ENCODE data around the gene TRMT6. TPM values are rescaled to one million over a fixed set of nuclear protein-coding genes. Genes with fewer than 3 reads are reported as not detected.

Gene TRMT6
- polyA plus RNA-seq, 3 donors = 9.3 to 11.0 (median 10.6) TPM

DNA sequence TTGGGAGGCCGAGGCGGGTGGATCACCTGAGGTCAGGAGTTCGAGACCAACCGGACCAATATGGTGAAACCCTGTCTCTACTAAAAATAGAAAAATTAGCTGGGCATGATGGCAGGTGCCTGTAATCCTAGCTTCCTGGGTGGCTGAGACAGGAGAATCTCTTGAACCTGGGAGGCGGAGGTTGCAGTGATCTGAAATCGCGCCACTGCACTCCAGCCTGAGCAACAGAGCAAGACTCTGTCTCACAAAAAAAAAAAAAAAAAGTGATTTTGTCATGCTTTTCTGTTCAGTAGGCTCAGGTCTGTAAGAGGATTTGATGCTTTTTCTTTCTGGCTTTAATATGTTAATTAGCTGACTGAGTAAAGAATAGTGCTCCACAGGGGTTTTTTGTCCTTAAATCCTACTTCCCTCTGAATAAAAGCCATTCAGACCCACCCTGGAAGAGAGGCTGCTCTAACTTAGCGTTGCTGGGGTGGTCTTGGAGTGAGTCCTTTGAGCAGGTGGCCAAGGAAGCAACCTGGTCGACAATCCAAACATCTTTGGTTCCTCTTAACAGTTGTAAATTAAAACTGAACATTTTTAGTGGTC, 19.1 kb upstream of the TRMT6 start:
- no peak overlapping the region for H3K4me2 ChIP-seq (replicated peaks; ENCODE audit: extremely low read depth, low read length, poor library complexity, severe bottlenecking)
- Mint-ChIP-seq H3K36me3 (peaks cover 40 to 64% of the 10 kb centered on the region in 2 donors), H3K9me3 (no peaks in the 10 kb centered on the region), H3K27me3 (ENCODE audit: low read depth in 3 of 3) (peaks cover 0 to 1% (median 0%) of the 10 kb centered on the region in 3 donors), H3K27ac (no peak overlapping the region), H3K4me1 (peaks cover 6% of the 10 kb centered on the region), H3K4me3 (no peak overlapping the region)
- H2AFZ ChIP-seq (ENCODE audit: insufficient read depth, low read depth, low read length, poor library complexity, severe bottlenecking) = no peak overlapping the region
- peaks cover 6 to 10% of the 10 kb centered on the region in 2 donors for H3K4me1 ChIP-seq (ENCODE audit: control insufficient read depth in 1 of 2, insufficient read depth in 2 of 2, low read length in 2 of 2)
- DNase-seq = no peak
- H3K27me3 ChIP-seq (ENCODE audit: control insufficient read depth in 2 of 2, insufficient read depth in 2 of 2, low read length in 2 of 2) = no peaks in the 10 kb centered on the region
- H3K27ac ChIP-seq (ENCODE audit: low read depth in 1 of 2, low read length in 2 of 2) = no peak overlapping the region
- H3K9ac ChIP-seq (ENCODE audit: insufficient read depth, low read length, poor library complexity, severe bottlenecking) = no peak overlapping the region
- no peak overlapping the region for H3K4me3 ChIP-seq (replicated peaks in 1 of 3; ENCODE audit: low read depth in 2 of 3, low read length in 3 of 3)
- no peaks in the 10 kb centered on the region for H3K9me3 ChIP-seq (replicated peaks in 1 of 2; ENCODE audit: control insufficient read depth in 1 of 2, insufficient read depth in 1 of 2, low read length in 2 of 2)
- no peaks in the 10 kb centered on the region for H3K79me2 ChIP-seq (ENCODE audit: insufficient read depth, low read length)
- 100% methylated on average over 5 of the region's 9 CpGs for WGBS (ENCODE audit: insufficient coverage)
- peaks cover 23 to 56% of the 10 kb centered on the region in 2 donors for H3K36me3 ChIP-seq (replicated peaks in 1 of 2; ENCODE audit: control insufficient read depth in 1 of 2, insufficient read depth in 2 of 2, low read length in 2 of 2)
- TF ChIP-seq, protein P1, sequence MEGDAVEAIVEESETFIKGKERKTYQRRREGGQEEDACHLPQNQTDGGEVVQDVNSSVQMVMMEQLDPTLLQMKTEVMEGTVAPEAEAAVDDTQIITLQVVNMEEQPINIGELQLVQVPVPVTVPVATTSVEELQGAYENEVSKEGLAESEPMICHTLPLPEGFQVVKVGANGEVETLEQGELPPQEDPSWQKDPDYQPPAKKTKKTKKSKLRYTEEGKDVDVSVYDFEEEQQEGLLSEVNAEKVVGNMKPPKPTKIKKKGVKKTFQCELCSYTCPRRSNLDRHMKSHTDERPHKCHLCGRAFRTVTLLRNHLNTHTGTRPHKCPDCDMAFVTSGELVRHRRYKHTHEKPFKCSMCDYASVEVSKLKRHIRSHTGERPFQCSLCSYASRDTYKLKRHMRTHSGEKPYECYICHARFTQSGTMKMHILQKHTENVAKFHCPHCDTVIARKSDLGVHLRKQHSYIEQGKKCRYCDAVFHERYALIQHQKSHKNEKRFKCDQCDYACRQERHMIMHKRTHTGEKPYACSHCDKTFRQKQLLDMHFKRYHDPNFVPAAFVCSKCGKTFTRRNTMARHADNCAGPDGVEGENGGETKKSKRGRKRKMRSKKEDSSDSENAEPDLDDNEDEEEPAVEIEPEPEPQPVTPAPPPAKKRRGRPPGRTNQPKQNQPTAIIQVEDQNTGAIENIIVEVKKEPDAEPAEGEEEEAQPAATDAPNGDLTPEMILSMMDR (IDR thresholded peaks at IDR 0.05) = no peak
- intact Hi-C loops (cut with micrococcal nuclease) = no loop called here
- no peaks in the 10 kb centered on the region for H4K20me1 ChIP-seq (ENCODE audit: insufficient read depth, low read length)

DNA sequence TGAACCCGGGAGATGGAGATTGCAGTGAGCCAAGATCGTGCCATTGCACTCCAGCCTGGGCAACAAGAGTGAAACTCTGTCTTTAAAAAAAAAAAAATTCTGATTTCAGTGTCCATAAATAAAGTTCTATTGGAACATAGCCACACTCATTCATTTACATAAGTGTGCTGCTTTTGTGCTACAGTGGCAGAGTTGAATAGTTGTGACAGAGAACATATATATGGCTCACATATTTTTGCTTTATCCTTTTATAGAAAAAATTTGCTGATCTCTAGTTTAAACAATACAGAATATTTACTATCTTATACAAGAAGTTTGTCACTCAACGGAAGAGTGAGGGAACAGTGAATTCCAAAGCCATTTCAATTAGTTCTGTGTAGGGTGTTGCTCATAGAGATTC, 18.1 kb upstream of the TRMT6 start:
- Histone ChIP-seq H2AFZ (ENCODE audit: insufficient read depth, low read depth, low read length, poor library complexity, severe bottlenecking) (no peak overlapping the region), H3K9ac (ENCODE audit: insufficient read depth, low read length, poor library complexity, severe bottlenecking) (no peak overlapping the region), H3K79me2 (ENCODE audit: insufficient read depth, low read length) (no peaks in the 10 kb centered on the region), H3K27me3 (ENCODE audit: control insufficient read depth in 2 of 2, insufficient read depth in 2 of 2, low read length in 2 of 2) (no peaks in the 10 kb centered on the region), H3K4me3 (replicated peaks in 1 of 3; ENCODE audit: low read depth in 2 of 3, low read length in 3 of 3) (no peak overlapping the region), H3K4me2 (replicated peaks; ENCODE audit: extremely low read depth, low read length, poor library complexity, severe bottlenecking) (no peak overlapping the region), H3K36me3 (replicated peaks in 1 of 2; ENCODE audit: control insufficient read depth in 1 of 2, insufficient read depth in 2 of 2, low read length in 2 of 2) (peaks cover 23 to 65% of the 10 kb centered on the region in 2 donors), H4K20me1 (ENCODE audit: insufficient read depth, low read length) (no peaks in the 10 kb centered on the region), H3K4me1 (ENCODE audit: control insufficient read depth in 1 of 2, insufficient read depth in 2 of 2, low read length in 2 of 2) (peaks cover 0 to 2% of the 10 kb centered on the region in 2 donors), H3K9me3 (replicated peaks in 1 of 2; ENCODE audit: control insufficient read depth in 1 of 2, insufficient read depth in 1 of 2, low read length in 2 of 2) (no peaks in the 10 kb centered on the region), H3K27ac (ENCODE audit: low read depth in 1 of 2, low read length in 2 of 2) (no peak overlapping the region)
- Mint-ChIP-seq H3K36me3 (peaks cover 45 to 72% of the 10 kb centered on the region in 2 donors), H3K4me1 (no peaks in the 10 kb centered on the region), H3K4me3 (no peak overlapping the region), H3K9me3 (no peaks in the 10 kb centered on the region), H3K27ac (no peak overlapping the region), H3K27me3 (ENCODE audit: low read depth in 3 of 3) (peaks cover 0 to 1% (median 0%) of the 10 kb centered on the region in 3 donors)
- intact Hi-C loops (cut with micrococcal nuclease) = no loop called here
- no peak for DNase-seq
- WGBS (ENCODE audit: insufficient coverage) = 100% methylated on average over 1 of the region's 3 CpGs
- TF ChIP-seq, protein P1 (IDR thresholded peaks at IDR 0.05) = no peak
